Prostate gland (tissue), 2 donors: ENCODE results near the gene TBCK. TPM values are rescaled to one million over a fixed set of nuclear protein-coding genes. Genes with fewer than 3 reads are reported as not detected.

Source experiments
- DNase-seq: peaks from one replicate; pipeline ENCODE4 v3.0.0-alpha.2; 2019; ENCODE audit warnings: low spot score
- H3K27ac ChIP-seq, 2 donors: fragments of 200-600 bp; sonication (generic); 2 replicates each; pipeline ENCODE4 v1.5.1; 2017 to 2019
- H3K27me3 ChIP-seq: fragments of 200-600 bp; sonication (generic); replicated peaks from 2 replicates; pipeline ENCODE4 v1.5.1; 2019; ENCODE audit not compliant: insufficient read depth
- H3K36me3 ChIP-seq, 2 donors: fragments of 200-600 bp; sonication (generic); 1 replicate in 1 of 2; 2 replicates in 1 of 2; pipeline versions ENCODE4 v1.5.1 to v1.8.1; 2017 to 2019
- H3K4me1 ChIP-seq: fragments of 200-600 bp; sonication (generic); replicated peaks from 2 replicates; pipeline ENCODE4 v1.5.1; 2019
- H3K4me3 ChIP-seq, 2 donors: fragments of 200-600 bp; sonication (generic); 2 replicates each; pipeline ENCODE4 v1.5.1; 2017 to 2019
- H3K9me3 ChIP-seq: fragments of 200-600 bp; sonication (generic); 2 replicates; pipeline ENCODE4 v1.5.1; 2017
- POLR2A ChIP-seq: fragments of 450-650 bp; IDR thresholded peaks from one replicate; pipeline ENCODE4 v1.6.1; 2016; ENCODE audit warnings: antibody characterized with exemption, mild to moderate bottlenecking
- POLR2AphosphoS5 ChIP-seq: sonication (generic); formaldehyde crosslinking; IDR thresholded peaks from one replicate; pipeline ENCODE4 v1.6.1; 2017; ENCODE audit warnings: antibody characterized with exemption
- WGBS: methylation state at CpG from one replicate; pipeline ENCODE4 v1.1.5; 2018; 5-methylcytosine and 5-hydroxymethylcytosine counted together
- intact Hi-C: fragments of 100-400 bp; cut with DNase I; formaldehyde crosslinking; loops from one replicate; pipeline ENCODE4 v1.14.2; 2022
- total RNA-seq, 2 donors: library from RNA; depleted of rRNA; stranded (reverse); fragments of >200 nt; gene quantifications; one replicate each; pipeline ENCODE4 v1.1.0, GENCODE V29; 2016
- TF ChIP-seq, protein P1 (sequence below), 4 experiments: fragments of 200-600 bp in 2 of 4; fragments of 450-650 bp in 2 of 4; sonication (generic) in 2 of 4; IDR thresholded peaks; 1 replicate in 3 of 4; 2 replicates in 1 of 4; pipeline ENCODE4 v1.5.1; 2016 to 2019; ENCODE audit warnings: antibody characterized with exemption in 4 of 4, mild to moderate bottlenecking in 2 of 4, moderate library complexity in 2 of 4

Gene TBCK
- total RNA-seq, 2 donors from 2014 or later: 29.8 to 32.3 TPM

DNA sequence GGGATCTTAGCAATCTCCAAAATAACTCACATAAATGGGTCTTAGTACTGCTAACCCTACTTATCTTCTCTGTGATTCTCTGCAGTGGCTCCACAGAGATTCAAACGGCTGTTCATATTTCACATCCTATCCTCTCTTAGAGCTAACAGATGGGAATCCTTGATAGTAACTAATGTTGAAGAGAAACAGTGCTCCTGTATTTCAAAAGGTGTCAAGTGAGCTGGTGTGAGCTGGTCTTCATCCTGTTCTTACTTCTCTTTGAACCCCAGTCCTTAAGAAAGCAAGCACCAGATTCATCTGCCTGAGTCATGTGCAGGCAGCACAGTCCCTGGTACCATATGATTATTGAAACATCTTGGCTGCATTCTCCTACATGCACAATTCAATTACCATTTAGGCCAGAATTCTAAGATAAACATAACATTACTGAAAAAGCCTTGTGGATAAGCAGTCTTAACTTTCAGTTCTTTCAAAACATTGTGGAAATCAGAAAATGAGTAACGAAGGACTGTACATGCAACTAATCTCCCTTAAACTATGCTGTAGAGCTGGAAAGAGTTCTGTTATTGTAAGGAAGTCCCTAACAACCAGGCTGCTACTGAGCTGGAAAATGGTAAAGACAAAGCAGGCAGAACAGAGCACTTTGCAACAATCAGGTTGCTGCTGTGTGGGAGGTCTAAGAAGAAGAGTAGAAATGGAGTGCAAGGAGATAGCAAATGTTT, 267.6 kb downstream of the TBCK start:
- intact Hi-C loops: no loop called here
- Histone ChIP-seq H3K4me1 (no peaks in the 10 kb centered on the region), H3K27me3 (no peaks in the 10 kb centered on the region), H3K36me3 (no peaks in the 10 kb centered on the region), H3K9me3 (no peaks in the 10 kb centered on the region), H3K27ac (no peak overlapping the region), H3K4me3 (no peak overlapping the region)
- TF ChIP-seq, protein P1, sequence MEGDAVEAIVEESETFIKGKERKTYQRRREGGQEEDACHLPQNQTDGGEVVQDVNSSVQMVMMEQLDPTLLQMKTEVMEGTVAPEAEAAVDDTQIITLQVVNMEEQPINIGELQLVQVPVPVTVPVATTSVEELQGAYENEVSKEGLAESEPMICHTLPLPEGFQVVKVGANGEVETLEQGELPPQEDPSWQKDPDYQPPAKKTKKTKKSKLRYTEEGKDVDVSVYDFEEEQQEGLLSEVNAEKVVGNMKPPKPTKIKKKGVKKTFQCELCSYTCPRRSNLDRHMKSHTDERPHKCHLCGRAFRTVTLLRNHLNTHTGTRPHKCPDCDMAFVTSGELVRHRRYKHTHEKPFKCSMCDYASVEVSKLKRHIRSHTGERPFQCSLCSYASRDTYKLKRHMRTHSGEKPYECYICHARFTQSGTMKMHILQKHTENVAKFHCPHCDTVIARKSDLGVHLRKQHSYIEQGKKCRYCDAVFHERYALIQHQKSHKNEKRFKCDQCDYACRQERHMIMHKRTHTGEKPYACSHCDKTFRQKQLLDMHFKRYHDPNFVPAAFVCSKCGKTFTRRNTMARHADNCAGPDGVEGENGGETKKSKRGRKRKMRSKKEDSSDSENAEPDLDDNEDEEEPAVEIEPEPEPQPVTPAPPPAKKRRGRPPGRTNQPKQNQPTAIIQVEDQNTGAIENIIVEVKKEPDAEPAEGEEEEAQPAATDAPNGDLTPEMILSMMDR (IDR thresholded peaks at IDR 0.05): no peak
- TF ChIP-seq POLR2A (no peak), POLR2AphosphoS5 (no peak)
- DNase-seq: no peak
- 67% methylated on average over 2 of the region's 2 CpGs for WGBS

DNA sequence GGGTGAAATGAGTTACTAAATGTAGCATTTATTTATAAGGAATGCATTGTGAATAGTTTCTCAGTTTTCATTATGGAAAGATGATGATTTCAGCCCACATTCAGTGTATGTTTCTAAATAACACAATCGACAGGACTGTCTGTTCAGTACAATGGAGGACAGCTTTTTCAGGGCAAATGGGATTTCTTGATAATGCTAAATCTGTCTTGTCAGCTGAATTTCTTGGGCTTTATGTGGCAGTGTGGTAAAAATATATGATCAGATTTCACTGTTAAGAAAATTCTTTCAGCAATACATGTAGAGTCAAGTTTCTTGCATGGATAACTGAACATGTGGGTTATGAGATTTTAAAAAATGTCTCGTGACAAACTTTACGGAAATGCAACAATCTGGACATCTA, 269.9 kb downstream of the TBCK start:
- no peaks in the 10 kb centered on the region for H3K27me3 ChIP-seq
- H3K4me3 ChIP-seq: no peak overlapping the region
- DNase-seq: no peak
- 95% methylated on average over 3 of the region's 3 CpGs for WGBS
- TF ChIP-seq POLR2A: no peak
- TF ChIP-seq, protein P1 (IDR thresholded peaks at IDR 0.05): no peak
- TF ChIP-seq POLR2AphosphoS5: no peak
- intact Hi-C loops: no loop called here
- H3K9me3 ChIP-seq: no peaks in the 10 kb centered on the region
- no peaks in the 10 kb centered on the region for H3K4me1 ChIP-seq
- no peak overlapping the region for H3K27ac ChIP-seq
- H3K36me3 ChIP-seq: no peaks in the 10 kb centered on the region

DNA sequence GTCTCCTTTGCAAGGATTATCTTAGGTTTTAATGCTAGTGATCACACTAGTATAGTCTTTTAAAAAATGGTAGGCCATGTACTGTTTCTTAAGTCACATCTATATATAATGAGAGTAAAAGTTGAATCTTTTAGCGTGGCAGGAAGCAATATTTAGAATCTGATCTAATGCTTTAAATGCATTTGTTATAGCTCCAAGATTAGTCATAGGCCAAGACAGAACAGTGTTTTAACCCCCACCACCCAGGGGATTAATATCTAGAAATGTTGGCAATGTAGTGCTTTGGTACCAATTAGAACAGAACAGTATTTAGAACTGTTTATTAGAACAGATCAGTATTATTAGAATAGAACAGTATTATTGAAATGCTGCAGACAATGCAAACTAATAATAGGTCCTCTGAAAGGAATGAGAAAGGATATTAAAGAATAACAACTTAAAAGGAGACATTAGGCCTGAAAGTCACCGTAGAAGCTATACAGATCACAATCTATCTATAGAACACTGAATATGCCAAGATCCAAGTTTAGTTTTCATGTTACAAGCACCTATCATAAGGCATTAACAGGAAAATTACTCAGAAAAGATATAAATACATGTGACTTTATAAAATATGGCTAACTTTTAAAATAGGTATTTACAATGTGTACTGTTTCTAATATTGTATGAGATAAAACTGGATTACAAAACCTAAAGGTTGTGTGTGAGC, 274.6 kb downstream of the TBCK start:
- TF ChIP-seq, protein P1 (IDR thresholded peaks at IDR 0.05): no peak
- TF ChIP-seq POLR2AphosphoS5 (no peak), POLR2A (no peak)
- Histone ChIP-seq H3K4me3 (no peak overlapping the region), H3K4me1 (no peaks in the 10 kb centered on the region), H3K9me3 (no peaks in the 10 kb centered on the region), H3K27me3 (no peaks in the 10 kb centered on the region), H3K27ac (no peak overlapping the region), H3K36me3 (no peaks in the 10 kb centered on the region)
- no peak for DNase-seq
- 72% methylated on average over 2 of the region's 2 CpGs for WGBS
- intact Hi-C loops: no loop called here

DNA sequence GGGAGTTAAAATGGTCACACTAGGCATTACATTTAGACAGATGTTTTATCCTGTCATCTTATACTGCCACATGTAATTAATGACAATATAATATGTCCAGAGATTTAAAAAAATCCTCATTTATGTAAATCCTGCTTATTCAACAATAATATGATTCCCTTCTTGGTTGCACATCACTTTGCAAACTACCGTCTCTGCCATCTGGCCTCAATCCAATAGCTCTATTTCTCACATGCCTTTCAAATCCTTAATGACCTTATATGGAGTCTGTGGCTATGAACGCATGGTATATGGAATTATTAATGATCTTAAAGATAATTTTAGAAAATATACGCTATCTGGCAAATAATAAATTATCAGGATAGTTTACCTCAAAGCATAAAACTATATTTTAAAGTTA, 276.2 kb downstream of the TBCK start:
- TF ChIP-seq POLR2A: no peak
- Histone ChIP-seq H3K27ac (no peak overlapping the region), H3K4me3 (no peak overlapping the region), H3K27me3 (no peaks in the 10 kb centered on the region), H3K4me1 (no peaks in the 10 kb centered on the region), H3K36me3 (no peaks in the 10 kb centered on the region), H3K9me3 (no peaks in the 10 kb centered on the region)
- no peak for DNase-seq
- intact Hi-C loops: no loop called here
- WGBS: 55% methylated on average over 3 of the region's 3 CpGs

DNA sequence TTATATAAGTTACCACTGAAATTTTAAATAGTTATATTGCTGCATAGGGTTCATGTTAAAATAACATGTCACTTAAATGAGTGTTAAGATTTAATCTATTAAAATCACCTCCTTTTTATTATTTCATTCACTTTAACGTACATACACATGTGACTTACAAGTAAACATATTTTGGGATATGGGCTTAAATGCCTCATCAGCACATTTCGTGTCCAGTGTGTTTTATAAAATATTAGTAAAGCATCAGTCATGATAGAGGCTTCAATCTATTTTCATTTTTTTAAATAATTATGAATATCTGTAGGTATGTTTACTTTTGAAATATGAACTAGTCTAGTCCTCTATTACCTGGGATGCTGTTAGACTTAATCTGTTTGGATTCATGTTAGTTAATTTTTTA, 277.1 kb downstream of the TBCK start:
- TF ChIP-seq POLR2A (no peak), POLR2AphosphoS5 (no peak)
- TF ChIP-seq, protein P1 (IDR thresholded peaks at IDR 0.05): no peak
- Histone ChIP-seq H3K27ac (no peak overlapping the region), H3K4me1 (no peaks in the 10 kb centered on the region), H3K36me3 (no peaks in the 10 kb centered on the region), H3K27me3 (no peaks in the 10 kb centered on the region), H3K9me3 (no peaks in the 10 kb centered on the region), H3K4me3 (no peak overlapping the region)
- DNase-seq: no peak
- WGBS: 79% methylated on average over 2 of the region's 2 CpGs
- intact Hi-C loops: no loop called here
